ENCODE data around the gene DDX19B.
"Not testable (repeated sequence)": the region's sequence is repeated elsewhere in the genome, so short reads cannot be mapped to it uniquely, and the experiment has no call there.

Gene DDX19B

GRCh38 chr16:70269471-70269870 lies 29.5 kb upstream of the DDX19B start:
- DNase-seq (ENCODE audit: extremely low read depth, low read depth), result no peak
- no peak for TF ChIP-seq CTCF (IDR thresholded peaks at IDR 0.05; ENCODE audit: low read depth, low read length)

- no peak for DNase-seq (ENCODE audit: extremely low read depth, low read depth)
- TF ChIP-seq CTCF (IDR thresholded peaks at IDR 0.05; ENCODE audit: low read depth, low read length), result no peak
Measured at GRCh38 chr16:70270176-70270575, 28.8 kb upstream of the DDX19B start.

GRCh38 chr16:70271696-70272095 lies 27.3 kb upstream of the DDX19B start:
- no peak for TF ChIP-seq CTCF (IDR thresholded peaks at IDR 0.05; ENCODE audit: low read depth, low read length)
- no peak for DNase-seq (ENCODE audit: extremely low read depth, low read depth)

GRCh38 chr16:70276392-70276791 lies 22.6 kb upstream of the DDX19B start:
- no peak for TF ChIP-seq CTCF (IDR thresholded peaks at IDR 0.05; ENCODE audit: low read depth, low read length)
- DNase-seq (ENCODE audit: extremely low read depth, low read depth), result no peak

GRCh38 chr16:70287304-70287971 lies 11.5 kb upstream of the DDX19B start:
- not testable (repeated sequence) for DNase-seq (ENCODE audit: extremely low read depth, low read depth)

GRCh38 chr16:70289229-70290094 lies 9.5 kb upstream of the DDX19B start, which contains the start of gene AARS1:
Gene AARS1 (minus strand): TSS chr16:70289506. CDS start chr16:70282763, 6,743 bp downstream.
- DNase-seq (ENCODE audit: extremely low read depth, low read depth), result peak; percentile 100
- no peak for TF ChIP-seq CTCF (IDR thresholded peaks at IDR 0.05; ENCODE audit: low read depth, low read length)

GRCh38 chr16:70290949-70291519 lies 8.0 kb upstream of the DDX19B start:
- DNase-seq (ENCODE audit: extremely low read depth, low read depth), result no peak
- no peak for TF ChIP-seq CTCF (IDR thresholded peaks at IDR 0.05; ENCODE audit: low read depth, low read length)

GRCh38 chr16:70292148-70292547 lies 6.8 kb upstream of the DDX19B start:
- not testable (repeated sequence) for DNase-seq (ENCODE audit: extremely low read depth, low read depth)
